ENCODE data around the gene LARGE1.

The LARGE1 gene

GRCh38 chr22:33657670-33658069 is 262.6 kb downstream of the LARGE1 start:
- no peak for DNase-seq (ENCODE audit: low read depth)

GRCh38 chr22:33656808-33657628 is 263.3 kb downstream of the LARGE1 start:
- DNase-seq (ENCODE audit: low read depth): no peak

GRCh38 chr22:33654173-33654895 is 265.9 kb downstream of the LARGE1 start:
- no peak for DNase-seq (ENCODE audit: low read depth)

- DNase-seq (ENCODE audit: low read depth): no peak
Measured at GRCh38 chr22:33653532-33654063, 266.7 kb downstream of the LARGE1 start.

- DNase-seq (ENCODE audit: low read depth): no peak
Measured at GRCh38 chr22:33652615-33653014, 267.7 kb downstream of the LARGE1 start.

GRCh38 chr22:33650244-33650643 is 270.0 kb downstream of the LARGE1 start:
- no peak for DNase-seq (ENCODE audit: low read depth)

- no peak for DNase-seq (ENCODE audit: low read depth)
Measured at GRCh38 chr22:33648478-33648877, 271.8 kb downstream of the LARGE1 start.

GRCh38 chr22:33640900-33641299 is 279.4 kb downstream of the LARGE1 start:
- no peak for DNase-seq (ENCODE audit: low read depth)

GRCh38 chr22:33639588-33640254 is 280.6 kb downstream of the LARGE1 start:
- no peak for DNase-seq (ENCODE audit: low read depth)

- no peak for DNase-seq (ENCODE audit: low read depth)
Measured at GRCh38 chr22:33635766-33636165, 284.5 kb downstream of the LARGE1 start.

- no peak for DNase-seq (ENCODE audit: low read depth)
Measured at GRCh38 chr22:33631777-33632176, 288.5 kb downstream of the LARGE1 start.

GRCh38 chr22:33625959-33626358 is 294.3 kb downstream of the LARGE1 start:
- DNase-seq (ENCODE audit: low read depth): no peak

- DNase-seq (ENCODE audit: low read depth): no peak
Measured at GRCh38 chr22:33620085-33620484, 300.2 kb downstream of the LARGE1 start.

GRCh38 chr22:33606504-33606903 is 313.8 kb downstream of the LARGE1 start:
- DNase-seq (ENCODE audit: low read depth): no peak

GRCh38 chr22:33605666-33606065 is 314.6 kb downstream of the LARGE1 start:
- DNase-seq (ENCODE audit: low read depth): no peak

- DNase-seq (ENCODE audit: low read depth): no peak
Measured at GRCh38 chr22:33605221-33605620, 315.1 kb downstream of the LARGE1 start.

GRCh38 chr22:33601062-33601461 is 319.2 kb downstream of the LARGE1 start:
- no peak for DNase-seq (ENCODE audit: low read depth)

- no peak for DNase-seq (ENCODE audit: low read depth)
Measured at GRCh38 chr22:33600595-33600994, 319.7 kb downstream of the LARGE1 start.

- no peak for DNase-seq (ENCODE audit: low read depth)
Measured at GRCh38 chr22:33600113-33600512, 320.2 kb downstream of the LARGE1 start.

- no peak for DNase-seq (ENCODE audit: low read depth)
Measured at GRCh38 chr22:33599596-33599995, 320.7 kb downstream of the LARGE1 start.

- no peak for DNase-seq (ENCODE audit: low read depth)
Measured at GRCh38 chr22:33598821-33599220, 321.5 kb downstream of the LARGE1 start.

GRCh38 chr22:33597274-33597985 is 322.8 kb downstream of the LARGE1 start:
- DNase-seq (ENCODE audit: low read depth): no peak
